Keratinocyte (primary cell): Measurements from ENCODE around the gene SPATA12. TPM values are rescaled to one million over a fixed set of nuclear protein-coding genes. Genes with fewer than 3 reads are reported as not detected.

Experiments used
- DNase-seq: peaks from one replicate; pipeline ENCODE4 v3.0.0-alpha.2; 2011; ENCODE audit warnings: low read depth, missing footprints, low spot score
- FAIRE-seq: peaks from 2 replicates; lab custom pipeline; 2011; peaks lifted over from hg19 to GRCh38; lab: Jason Lieb, UNC
- H2AFZ ChIP-seq: 2 replicates; pipeline ENCODE4 v1.6.0; 2012; ENCODE audit warnings: low read length, control low read depth, inconsistent platforms; ENCODE audit not compliant: control insufficient read depth
- H3K27ac ChIP-seq: 2 replicates; pipeline ENCODE4 v1.5.1; 2011; ENCODE audit warnings: low read length; ENCODE audit not compliant: control insufficient read depth, insufficient read depth
- H3K27me3 ChIP-seq: 3 replicates; pipeline ENCODE4 v1.6.0; 2011; ENCODE audit warnings: low read length; ENCODE audit not compliant: control insufficient read depth, insufficient read depth; ENCODE audit errors: extremely low read depth
- H3K36me3 ChIP-seq, 2 experiments: 2 replicates in 1 of 2; 3 replicates in 1 of 2; pipeline ENCODE4 v1.5.1; 2011; ENCODE audit warnings: low read length in 2 of 2, mild to moderate bottlenecking in 1 of 2; ENCODE audit not compliant: control insufficient read depth in 2 of 2, insufficient read depth in 2 of 2; ENCODE audit errors: extremely low read depth in 1 of 2
- H3K4me1 ChIP-seq: 3 replicates; pipeline ENCODE4 v1.5.1; 2011; ENCODE audit warnings: low read length; ENCODE audit not compliant: control insufficient read depth, insufficient read depth; ENCODE audit errors: extremely low read depth
- H3K4me2 ChIP-seq: 3 replicates; pipeline ENCODE4 v1.6.0; 2011; ENCODE audit warnings: low read depth, low read length; ENCODE audit not compliant: control insufficient read depth, insufficient read depth; ENCODE audit errors: extremely low read depth
- H3K4me3 ChIP-seq, 3 experiments: fragments of 200-600 bp in 1 of 3; sonication (generic) in 1 of 3; 2 replicates in 2 of 3; 3 replicates in 1 of 3; pipeline ENCODE4 v1.5.1; 2011 to 2016; ENCODE audit warnings: low read length in 3 of 3, mild to moderate bottlenecking in 3 of 3, control low read depth in 2 of 3, inconsistent platforms in 1 of 3, low read depth in 1 of 3, mixed read lengths in 1 of 3, mixed run types in 1 of 3, moderate library complexity in 1 of 3; ENCODE audit not compliant: control insufficient read depth in 2 of 3, insufficient read depth in 2 of 3; ENCODE audit errors: extremely low read depth in 1 of 3
- H3K79me2 ChIP-seq: 2 replicates; pipeline ENCODE4 v1.6.0; 2012; ENCODE audit warnings: low read length; ENCODE audit not compliant: control insufficient read depth, insufficient read depth
- H3K9ac ChIP-seq: 3 replicates; pipeline ENCODE4 v1.6.0; 2011; ENCODE audit warnings: low read length; ENCODE audit not compliant: control insufficient read depth, insufficient read depth; ENCODE audit errors: extremely low read depth
- H3K9me1 ChIP-seq: 3 replicates; pipeline ENCODE4 v1.6.0; 2011; ENCODE audit warnings: low read length; ENCODE audit not compliant: control insufficient read depth, insufficient read depth; ENCODE audit errors: extremely low read depth
- H3K9me3 ChIP-seq: 2 replicates; pipeline ENCODE4 v1.5.1; 2012; ENCODE audit warnings: low read depth, low read length; ENCODE audit not compliant: control insufficient read depth
- H4K20me1 ChIP-seq: 3 replicates; pipeline ENCODE4 v1.6.0; 2011; ENCODE audit warnings: low read length; ENCODE audit not compliant: control insufficient read depth, insufficient read depth; ENCODE audit errors: extremely low read depth
- EZH2 ChIP-seq: IDR thresholded peaks from one replicate; pipeline ENCODE4 v1.6.1; 2012; ENCODE audit warnings: inconsistent platforms, mild to moderate bottlenecking, low read length, moderate library complexity
- dilution Hi-C: fragments of 300-500 bp; cut with MboI; formaldehyde crosslinking; loops from one replicate; pipeline ENCODE4 v1.7.0; 2020; ENCODE audit warnings: low sequenced_read_pairs; ENCODE audit not compliant: extremely low pct_ligation_motif_present
- polyA plus RNA-seq, 5 experiments: library from polyadenylated mRNA; depleted of rRNA in 3 of 5; stranded (reverse) in 3 of 5; stranded (forward) in 1 of 5; unstranded in 1 of 5; fragments of >200 nt; gene quantifications; 1 replicate in 1 of 5; 2 replicates in 3 of 5; 3 replicates in 1 of 5; pipeline versions ENCODE4 v1.2.1 to v1.2.3, GENCODE V29; 2011 to 2012; ENCODE audit warnings: missing spikeins in 2 of 5, low read depth in 1 of 5, low replicate concordance in 1 of 5
- TF ChIP-seq, protein P1 (sequence below), 3 experiments: IDR thresholded peaks in 1 of 3; conservative IDR thresholded peaks in 1 of 3; optimal IDR thresholded peaks in 1 of 3; 2 replicates in 2 of 3; 3 replicates in 1 of 3; pipeline versions ENCODE3 to v1.5.1; 2011; ENCODE audit warnings: low read length in 3 of 3, mild to moderate bottlenecking in 3 of 3, moderate library complexity in 2 of 3, control low read depth in 1 of 3, inconsistent platforms in 1 of 3; ENCODE audit not compliant: insufficient read depth in 2 of 3; ENCODE audit errors: extremely low read depth in 1 of 3

SPATA12 gene
- polyA plus RNA-seq, 1 donor (not counting 4 experiments of a cell fraction or from before 2014, with no cell fraction given) = 0.08 TPM

GRCh38 chr3:57065588-57065987 lies 5.1 kb downstream of the SPATA12 start:
- Histone ChIP-seq H3K27me3 (no peaks in the 10 kb centered on the region), H3K79me2 (no peaks in the 10 kb centered on the region), H3K4me3 (no peak overlapping the region), H3K9me3 (no peaks in the 10 kb centered on the region), H3K4me2 (no peak overlapping the region), H3K36me3 (no peaks in the 10 kb centered on the region), H4K20me1 (no peaks in the 10 kb centered on the region), H3K9me1 (no peaks in the 10 kb centered on the region), H2AFZ (no peak overlapping the region), H3K9ac (no peak overlapping the region), H3K4me1 (peaks cover 34% of the 10 kb centered on the region), H3K27ac (no peak overlapping the region)
- no peak for FAIRE-seq
- dilution Hi-C loops = no loop called here
- no peak for TF ChIP-seq EZH2
- TF ChIP-seq, protein P1, sequence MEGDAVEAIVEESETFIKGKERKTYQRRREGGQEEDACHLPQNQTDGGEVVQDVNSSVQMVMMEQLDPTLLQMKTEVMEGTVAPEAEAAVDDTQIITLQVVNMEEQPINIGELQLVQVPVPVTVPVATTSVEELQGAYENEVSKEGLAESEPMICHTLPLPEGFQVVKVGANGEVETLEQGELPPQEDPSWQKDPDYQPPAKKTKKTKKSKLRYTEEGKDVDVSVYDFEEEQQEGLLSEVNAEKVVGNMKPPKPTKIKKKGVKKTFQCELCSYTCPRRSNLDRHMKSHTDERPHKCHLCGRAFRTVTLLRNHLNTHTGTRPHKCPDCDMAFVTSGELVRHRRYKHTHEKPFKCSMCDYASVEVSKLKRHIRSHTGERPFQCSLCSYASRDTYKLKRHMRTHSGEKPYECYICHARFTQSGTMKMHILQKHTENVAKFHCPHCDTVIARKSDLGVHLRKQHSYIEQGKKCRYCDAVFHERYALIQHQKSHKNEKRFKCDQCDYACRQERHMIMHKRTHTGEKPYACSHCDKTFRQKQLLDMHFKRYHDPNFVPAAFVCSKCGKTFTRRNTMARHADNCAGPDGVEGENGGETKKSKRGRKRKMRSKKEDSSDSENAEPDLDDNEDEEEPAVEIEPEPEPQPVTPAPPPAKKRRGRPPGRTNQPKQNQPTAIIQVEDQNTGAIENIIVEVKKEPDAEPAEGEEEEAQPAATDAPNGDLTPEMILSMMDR (optimal IDR thresholded peaks at IDR 0.05 in 1 of 3, IDR thresholded peaks at IDR 0.05 in 1 of 3, conservative IDR thresholded peaks at IDR 0.05 in 1 of 3; ENCODE audit: extremely low read depth in 1 of 3, insufficient read depth in 2 of 3, low read length in 3 of 3) = no peak
- DNase-seq = no peak

DNA sequence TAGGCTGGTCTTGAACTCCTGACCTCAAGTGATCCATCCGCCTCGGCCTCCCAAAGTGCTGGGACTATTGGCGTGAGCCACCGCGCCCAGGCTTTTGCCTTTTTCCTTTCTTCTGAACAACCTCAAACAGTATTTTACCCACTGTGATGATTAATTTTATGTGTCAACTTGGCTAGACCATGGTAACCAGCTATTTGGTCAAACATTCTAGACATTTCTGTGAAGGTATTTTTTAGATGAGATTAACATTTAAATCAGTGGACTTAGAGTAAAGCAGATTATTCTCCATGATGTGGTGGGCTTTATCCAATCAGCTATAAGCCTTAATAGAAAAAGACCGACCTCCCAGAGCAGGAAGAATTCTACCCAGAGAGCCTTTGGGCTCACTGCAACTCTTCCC lies 6.0 kb downstream of the SPATA12 start:
- Histone ChIP-seq H3K9me3 (no peaks in the 10 kb centered on the region), H3K27me3 (no peaks in the 10 kb centered on the region), H2AFZ (no peak overlapping the region), H3K9me1 (no peaks in the 10 kb centered on the region), H3K79me2 (no peaks in the 10 kb centered on the region), H3K4me3 (no peak overlapping the region), H3K27ac (no peak overlapping the region), H4K20me1 (no peaks in the 10 kb centered on the region), H3K9ac (no peak overlapping the region), H3K4me1 (peaks cover 26% of the 10 kb centered on the region), H3K36me3 (no peaks in the 10 kb centered on the region), H3K4me2 (no peak overlapping the region)
- dilution Hi-C loops = no loop called here
- DNase-seq = no peak
- no peak for TF ChIP-seq EZH2
- TF ChIP-seq, protein P1 (optimal IDR thresholded peaks at IDR 0.05 in 1 of 3, IDR thresholded peaks at IDR 0.05 in 1 of 3, conservative IDR thresholded peaks at IDR 0.05 in 1 of 3; ENCODE audit: extremely low read depth in 1 of 3, insufficient read depth in 2 of 3, low read length in 3 of 3) = no peak
- no peak for FAIRE-seq
